ENCODE measurements around the gene WDR90. TPM values are rescaled to one million over a fixed set of nuclear protein-coding genes. Genes with fewer than 3 reads are reported as not detected.
A peak's percentile ranks its signal among the peaks of the same experiment; 100 is the strongest.

The WDR90 gene
- total and polyA plus RNA-seq, 2 of the 13 experiments (the other 11 are each of a cell fraction or from before 2014, with no cell fraction given): 14.9 to 28.9 TPM

DNA sequence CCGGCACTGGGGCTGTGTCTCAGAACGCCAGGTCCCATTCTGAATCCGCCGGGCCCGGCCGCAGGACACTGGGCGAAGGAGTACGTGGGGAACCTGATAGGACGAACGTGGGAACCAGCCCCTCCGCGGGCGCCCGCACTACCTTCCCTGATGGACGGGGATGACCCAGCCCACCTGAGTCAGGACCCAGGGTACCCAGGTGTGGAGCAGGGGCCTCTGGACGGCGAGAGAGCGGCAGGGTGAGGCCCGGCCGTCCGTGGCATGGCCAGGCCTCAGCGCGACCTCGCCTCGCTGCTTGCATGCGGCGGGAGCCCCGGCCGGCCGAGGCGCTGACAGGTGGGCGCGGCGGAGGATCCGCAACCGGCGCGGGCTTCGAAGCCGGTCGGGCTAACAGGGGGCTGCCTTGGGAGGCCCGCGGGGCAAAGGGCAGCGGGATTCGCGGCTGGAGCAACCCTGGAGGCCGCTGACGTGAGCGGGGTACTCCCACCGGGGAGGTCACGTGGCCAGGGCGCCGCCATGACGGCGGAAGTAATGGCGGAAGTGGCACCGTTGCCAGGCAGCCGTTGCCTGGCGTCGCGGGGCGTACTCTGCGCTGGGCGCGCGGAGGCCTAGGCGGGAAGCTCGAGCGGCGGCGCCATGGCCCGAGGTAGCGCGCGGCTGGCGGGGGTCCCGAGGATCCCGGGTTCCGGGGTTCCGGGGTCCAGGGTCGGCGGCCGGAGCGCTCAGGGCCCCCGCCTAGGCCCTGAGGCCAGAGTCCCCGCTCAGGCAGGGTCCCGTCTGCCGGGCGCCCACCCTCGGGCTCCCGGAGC, at the start of gene WDR90 (continued):
- TF ChIP-seq, protein P1, sequence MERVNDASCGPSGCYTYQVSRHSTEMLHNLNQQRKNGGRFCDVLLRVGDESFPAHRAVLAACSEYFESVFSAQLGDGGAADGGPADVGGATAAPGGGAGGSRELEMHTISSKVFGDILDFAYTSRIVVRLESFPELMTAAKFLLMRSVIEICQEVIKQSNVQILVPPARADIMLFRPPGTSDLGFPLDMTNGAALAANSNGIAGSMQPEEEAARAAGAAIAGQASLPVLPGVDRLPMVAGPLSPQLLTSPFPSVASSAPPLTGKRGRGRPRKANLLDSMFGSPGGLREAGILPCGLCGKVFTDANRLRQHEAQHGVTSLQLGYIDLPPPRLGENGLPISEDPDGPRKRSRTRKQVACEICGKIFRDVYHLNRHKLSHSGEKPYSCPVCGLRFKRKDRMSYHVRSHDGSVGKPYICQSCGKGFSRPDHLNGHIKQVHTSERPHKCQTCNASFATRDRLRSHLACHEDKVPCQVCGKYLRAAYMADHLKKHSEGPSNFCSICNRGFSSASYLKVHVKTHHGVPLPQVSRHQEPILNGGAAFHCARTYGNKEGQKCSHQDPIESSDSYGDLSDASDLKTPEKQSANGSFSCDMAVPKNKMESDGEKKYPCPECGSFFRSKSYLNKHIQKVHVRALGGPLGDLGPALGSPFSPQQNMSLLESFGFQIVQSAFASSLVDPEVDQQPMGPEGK (CRISPR knock-in tag; IDR thresholded peaks at IDR 0.05): peak; percentile 83
- TF ChIP-seq ZNF605 (CRISPR knock-in tag; IDR thresholded peaks at IDR 0.05) (no peak), ZNF841 (CRISPR knock-in tag; IDR thresholded peaks at IDR 0.05; ENCODE audit: borderline replicate concordance) (no peak; the same call in 1 of the 2 replicates), RORA (CRISPR knock-in tag; IDR thresholded peaks at IDR 0.05) (no peak), SOX6 (IDR thresholded peaks at IDR 0.05) (no peak), SOX6 (CRISPR knock-in tag; IDR thresholded peaks at IDR 0.05) (peak; percentile 43; the same call in 1 of the 2 replicates), SKI (IDR thresholded peaks at IDR 0.05; ENCODE audit: partially characterized antibody) (peak; percentile 54), TBX2 (CRISPR knock-in tag; IDR thresholded peaks at IDR 0.05; ENCODE audit: borderline replicate concordance) (peak; percentile 83), CREB1 (IDR thresholded peaks at IDR 0.05) (peak; percentile 88), CREB1 (CRISPR knock-in tag; IDR thresholded peaks at IDR 0.05) (no peak), KMT2A (CRISPR knock-in tag; IDR thresholded peaks at IDR 0.05) (peak; percentile 68), ZNF337 (CRISPR knock-in tag; IDR thresholded peaks at IDR 0.05; ENCODE audit: borderline replicate concordance, low read depth) (0 out of 2 replicates have a peak, but pooled peaks have one; percentile 43), ZNF431 (CRISPR knock-in tag; IDR thresholded peaks at IDR 0.05; ENCODE audit: borderline replicate concordance, low read depth) (peak; percentile 73; the same call in 1 of the 2 replicates), CENPT (CRISPR knock-in tag; IDR thresholded peaks at IDR 0.05; ENCODE audit: low read depth) (peak; percentile 45; the same call in 1 of the 2 replicates), RARG (CRISPR knock-in tag; IDR thresholded peaks at IDR 0.05; ENCODE audit: low read depth) (no peak)
- TF ChIP-seq, protein P2, sequence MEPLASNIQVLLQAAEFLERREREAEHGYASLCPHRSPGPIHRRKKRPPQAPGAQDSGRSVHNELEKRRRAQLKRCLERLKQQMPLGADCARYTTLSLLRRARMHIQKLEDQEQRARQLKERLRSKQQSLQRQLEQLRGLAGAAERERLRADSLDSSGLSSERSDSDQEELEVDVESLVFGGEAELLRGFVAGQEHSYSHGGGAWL (CRISPR knock-in tag; IDR thresholded peaks at IDR 0.05): peak; percentile 91; the same call in 1 of the 2 replicates
- TF ChIP-seq, protein P3, sequence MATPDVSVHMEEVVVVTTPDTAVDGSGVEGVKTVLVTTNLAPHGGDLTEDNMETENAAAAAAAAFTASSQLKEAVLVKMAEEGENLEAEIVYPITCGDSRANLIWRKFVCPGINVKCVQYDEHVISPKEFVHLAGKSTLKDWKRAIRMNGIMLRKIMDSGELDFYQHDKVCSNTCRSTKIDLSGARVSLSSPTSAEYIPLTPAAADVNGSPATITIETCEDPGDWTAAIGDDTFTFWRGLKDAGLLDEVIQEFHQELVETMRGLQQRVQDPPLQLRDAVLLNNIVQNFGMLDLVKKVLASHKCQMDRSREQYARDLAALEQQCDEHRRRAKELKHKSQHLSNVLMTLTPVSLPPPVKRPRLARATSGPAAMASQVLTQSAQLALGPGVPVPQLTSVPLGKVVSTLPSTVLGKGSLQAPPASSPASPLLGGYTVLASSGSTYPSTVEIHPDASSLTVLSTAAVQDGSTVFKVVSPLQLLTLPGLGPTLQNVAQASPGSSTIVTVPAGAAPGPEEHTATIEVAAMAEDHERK (CRISPR knock-in tag; IDR thresholded peaks at IDR 0.05; ENCODE audit: low read depth): peak; percentile 64; the same call in 1 of the 2 replicates
- TF ChIP-seq, protein P4, sequence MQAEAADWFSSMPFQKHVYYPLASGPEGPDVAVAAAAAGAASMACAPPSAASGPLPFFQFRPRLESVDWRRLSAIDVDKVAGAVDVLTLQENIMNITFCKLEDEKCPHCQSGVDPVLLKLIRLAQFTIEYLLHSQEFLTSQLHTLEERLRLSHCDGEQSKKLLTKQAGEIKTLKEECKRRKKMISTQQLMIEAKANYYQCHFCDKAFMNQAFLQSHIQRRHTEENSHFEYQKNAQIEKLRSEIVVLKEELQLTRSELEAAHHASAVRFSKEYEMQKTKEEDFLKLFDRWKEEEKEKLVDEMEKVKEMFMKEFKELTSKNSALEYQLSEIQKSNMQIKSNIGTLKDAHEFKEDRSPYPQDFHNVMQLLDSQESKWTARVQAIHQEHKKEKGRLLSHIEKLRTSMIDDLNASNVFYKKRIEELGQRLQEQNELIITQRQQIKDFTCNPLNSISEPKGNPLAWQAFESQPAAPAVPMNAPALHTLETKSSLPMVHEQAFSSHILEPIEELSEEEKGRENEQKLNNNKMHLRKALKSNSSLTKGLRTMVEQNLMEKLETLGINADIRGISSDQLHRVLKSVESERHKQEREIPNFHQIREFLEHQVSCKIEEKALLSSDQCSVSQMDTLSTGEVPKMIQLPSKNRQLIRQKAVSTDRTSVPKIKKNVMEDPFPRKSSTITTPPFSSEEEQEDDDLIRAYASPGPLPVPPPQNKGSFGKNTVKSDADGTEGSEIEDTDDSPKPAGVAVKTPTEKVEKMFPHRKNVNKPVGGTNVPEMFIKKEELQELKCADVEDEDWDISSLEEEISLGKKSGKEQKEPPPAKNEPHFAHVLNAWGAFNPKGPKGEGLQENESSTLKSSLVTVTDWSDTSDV (CRISPR knock-in tag; IDR thresholded peaks at IDR 0.05): peak; percentile 95
